Stimulated activated CD4-positive, alpha-beta T cell treated with anti-CD3 and anti-CD28 coated beads, Interleukin-2, amount 100 ng/mL, for 24 hours (primary cell): ENCODE data around the gene SSX2B.
"Not testable (repeated sequence)": the region's sequence is repeated elsewhere in the genome, so short reads cannot be mapped to it uniquely, and the experiment has no call there.

Experiments
- DNase-seq, 2 donors: peaks; one replicate each; pipeline ENCODE4 v3.0.0-alpha.2; 2020

SSX2B gene, protein sequence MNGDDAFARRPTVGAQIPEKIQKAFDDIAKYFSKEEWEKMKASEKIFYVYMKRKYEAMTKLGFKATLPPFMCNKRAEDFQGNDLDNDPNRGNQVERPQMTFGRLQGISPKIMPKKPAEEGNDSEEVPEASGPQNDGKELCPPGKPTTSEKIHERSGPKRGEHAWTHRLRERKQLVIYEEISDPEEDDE

DNA sequence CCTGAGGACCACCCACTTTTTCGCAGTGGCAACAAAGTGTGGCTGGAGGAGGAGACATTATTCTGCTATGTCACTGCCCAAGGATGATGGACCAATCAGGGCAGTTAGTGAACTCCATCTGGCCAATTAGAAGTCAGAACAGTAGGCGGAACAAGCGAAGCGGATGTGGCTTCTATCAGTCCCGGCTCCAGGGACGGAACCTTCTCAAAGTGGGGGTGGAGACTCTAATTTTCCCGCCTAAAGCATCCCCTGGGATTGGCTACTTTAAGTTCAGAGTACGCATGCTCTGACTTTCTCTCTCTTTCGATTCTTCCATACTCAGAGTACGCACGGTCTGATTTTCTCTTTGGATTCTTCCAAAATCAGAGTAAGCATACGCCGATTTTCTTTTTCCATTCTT lies at the start of gene SSX2B:
SSX2B (plus strand) TSS at position 301 of the 400 bp plus-strand sequence. CDS start 1,429 bp downstream, outside the sequence.
- not testable (repeated sequence) for DNase-seq

GRCh38 chrX:52707078-52707477 lies 44.0 kb upstream of the SSX2B start, which contains the start of gene SSX2:
SSX2 (minus strand) TSS chrX:52707178; CDS start chrX:52705749, 1,429 bp downstream.
- not testable (repeated sequence) for DNase-seq

DNA sequence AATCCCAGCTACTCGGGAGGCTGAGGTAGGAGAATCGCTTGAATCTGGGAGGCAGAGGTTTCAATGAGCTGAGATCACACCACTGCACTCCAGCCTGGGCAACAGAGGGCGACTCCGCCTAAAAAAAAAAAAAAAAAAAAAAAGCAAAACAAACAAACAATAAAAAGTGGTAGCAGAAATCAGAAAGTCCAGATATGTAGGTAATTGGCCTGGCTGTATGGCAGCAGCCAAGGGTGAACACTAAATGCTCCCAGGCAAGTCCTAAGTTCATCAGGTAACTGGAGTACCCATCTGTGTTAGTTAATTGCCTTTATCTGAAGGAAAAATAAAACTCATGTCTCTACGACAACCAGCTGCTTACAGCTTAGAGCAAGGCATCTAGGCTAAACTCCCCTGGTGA lies 14.9 kb downstream of the SSX2B start:
- DNase-seq, result not testable (repeated sequence)

DNA sequence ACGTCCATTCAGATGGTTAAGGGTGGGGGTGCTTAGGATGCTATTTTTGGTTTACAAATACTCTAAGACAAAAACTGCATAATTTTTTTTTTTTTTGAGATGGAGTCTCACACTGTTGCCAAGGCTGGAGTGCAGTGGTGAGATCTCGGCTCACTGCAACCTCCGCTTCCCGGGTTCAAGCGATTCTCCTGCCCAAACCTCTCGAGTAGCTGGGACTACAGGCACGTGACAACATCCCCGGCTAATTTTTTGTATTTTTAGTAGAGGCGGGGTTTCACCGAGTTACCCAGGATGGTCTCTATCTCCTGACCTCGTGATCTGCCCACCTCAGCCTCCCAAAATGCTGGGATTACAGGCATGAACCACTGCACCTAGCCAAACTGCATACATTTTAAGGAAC lies 22.5 kb downstream of the SSX2B start:
- DNase-seq, result not testable (repeated sequence)

- not testable (repeated sequence) for DNase-seq
Observed at GRCh38 chrX:52797327-52797726, 46.3 kb downstream of the SSX2B start, which contains the start of gene SPANXN5. SPANXN5 (minus strand) TSS chrX:52797427; CDS start chrX:52797348, 79 bp downstream.

GRCh38 chrX:52804876-52805275 lies 53.8 kb downstream of the SSX2B start:
- not testable (repeated sequence) for DNase-seq
